ENCODE measurements around the gene RASSF7.

- TF ChIP-seq CTCF (IDR thresholded peaks at IDR 0.05; ENCODE audit: poor library complexity, severe bottlenecking), result no peak
- TF ChIP-seq REST (IDR thresholded peaks at IDR 0.05; ENCODE audit: borderline replicate concordance), result no peak
- TF ChIP-seq EP300 (conservative IDR thresholded peaks at IDR 0.05; ENCODE audit: poor library complexity, severe bottlenecking), result no peak
- TF ChIP-seq RAD21 (conservative IDR thresholded peaks at IDR 0.05), result no peak
- TF ChIP-seq POLR2AphosphoS5 (IDR thresholded peaks at IDR 0.05), result no peak
- TF ChIP-seq EZH2 (IDR thresholded peaks at IDR 0.05; ENCODE audit: borderline replicate concordance, insufficient read depth, low read length, poor library complexity, severe bottlenecking), result no peak
These were observed 16.2 kb downstream of the RASSF7 start for GRCh38 chr11:576811-577610.
